Epidermal melanocyte (primary cell): ENCODE results near the gene DACH2.
A peak's percentile ranks its signal among the peaks of the same experiment; 100 is the strongest.
"Not testable (repeated sequence)": the region's sequence is repeated elsewhere in the genome, so short reads cannot be mapped to it uniquely, and the experiment has no call there.

Source experiments
- DNase-seq: peaks from one replicate; pipeline ENCODE4 v3.0.0; 2011; ENCODE audit warnings: low spot score; ENCODE audit not compliant: insufficient read length

The DACH2 gene

DNA sequence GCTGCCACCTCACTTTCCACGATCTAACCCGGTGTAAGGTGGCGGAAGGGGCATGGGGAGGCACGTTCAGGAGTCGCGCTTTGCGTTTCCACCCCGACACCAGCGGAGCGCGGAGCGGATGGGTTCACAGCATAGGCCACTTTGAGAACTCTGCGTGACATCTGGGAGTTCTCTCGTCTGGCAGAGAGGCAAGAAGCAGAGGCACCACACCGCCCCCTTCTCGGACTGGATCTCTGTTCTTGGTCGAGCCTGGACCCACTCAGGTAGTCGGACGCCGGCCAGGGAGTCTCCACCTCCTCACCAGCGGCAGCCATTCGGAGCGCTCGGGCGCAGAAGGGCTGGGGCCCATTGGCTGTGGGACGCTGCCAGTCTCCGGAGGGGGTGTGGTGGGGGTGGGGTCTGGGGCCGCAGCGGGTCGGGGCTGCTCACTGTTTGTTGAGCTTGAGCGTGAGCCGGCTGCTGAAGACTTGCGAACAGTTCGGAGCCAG lies at the start of gene DACH2:
Gene DACH2 (plus strand): TSS at position 428 of the 488 bp plus-strand sequence.
- DNase-seq = peak; percentile 16

GRCh38 chrX:86102341-86102740 lies 45.9 kb upstream of the DACH2 start:
- no peak for DNase-seq

DNA sequence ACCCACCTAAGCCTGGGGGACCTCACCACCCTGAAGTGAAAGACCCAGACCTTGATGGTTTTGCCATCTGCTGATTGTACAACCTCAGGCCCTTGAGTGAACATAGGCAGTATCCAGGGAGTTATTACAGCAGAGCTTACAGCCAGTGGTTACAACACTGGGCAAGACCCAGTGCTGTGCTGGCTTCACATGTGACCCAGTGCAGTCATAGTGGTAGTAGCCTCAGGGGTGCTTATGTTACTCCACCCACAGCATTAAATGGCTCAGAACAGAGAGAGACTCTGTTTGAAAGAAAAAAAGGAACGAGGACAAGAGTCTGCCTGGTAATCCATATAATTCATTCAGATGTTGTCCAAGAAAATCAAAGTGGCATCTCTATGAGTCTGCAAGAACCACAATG lies 45.2 kb upstream of the DACH2 start:
- DNase-seq = peak; percentile 12

GRCh38 chrX:86104526-86104925 lies 43.7 kb upstream of the DACH2 start:
- no peak for DNase-seq

GRCh38 chrX:86121916-86122315 lies 26.3 kb upstream of the DACH2 start:
- DNase-seq = no peak

DNA sequence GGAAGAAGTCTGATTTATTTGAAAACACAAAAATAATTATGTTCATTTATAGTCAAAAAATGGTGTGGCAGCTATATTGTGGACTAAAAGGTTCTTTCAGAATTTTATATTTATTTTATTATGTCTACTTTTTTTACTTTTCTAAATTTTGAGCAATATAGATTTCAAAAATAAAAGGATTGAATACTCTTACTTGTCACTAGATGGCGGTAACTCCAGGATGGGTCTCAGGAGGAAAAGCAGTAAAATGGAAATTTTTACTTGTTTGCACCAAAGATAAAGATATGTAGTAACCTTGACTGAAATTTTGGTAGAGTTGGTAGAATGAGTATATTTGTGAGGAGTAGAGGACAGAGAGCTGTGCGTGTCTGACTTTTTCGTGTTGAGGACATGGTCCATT lies 14.5 kb upstream of the DACH2 start:
- no peak for DNase-seq

- no peak for DNase-seq
These were observed 11.2 kb upstream of the DACH2 start for GRCh38 chrX:86137071-86137470.

DNA sequence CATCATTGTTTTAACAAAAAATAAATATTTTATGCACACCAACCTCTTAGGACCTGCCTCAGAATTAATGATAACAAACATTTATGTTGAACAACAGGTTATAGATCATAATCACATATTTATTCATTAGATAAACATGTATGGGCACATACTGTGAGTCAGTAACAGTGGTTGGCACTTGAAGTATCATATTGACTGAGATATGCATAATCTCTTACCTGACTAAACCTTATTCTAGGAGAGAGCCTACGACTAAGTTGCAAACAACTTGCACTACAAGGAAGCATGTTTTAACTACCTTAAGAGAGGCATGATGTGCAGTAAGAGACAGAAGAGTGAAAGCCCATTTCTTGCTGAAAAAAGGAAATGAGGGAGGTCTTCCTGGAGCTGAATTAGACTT lies 6.5 kb upstream of the DACH2 start:
- DNase-seq = no peak

DNA sequence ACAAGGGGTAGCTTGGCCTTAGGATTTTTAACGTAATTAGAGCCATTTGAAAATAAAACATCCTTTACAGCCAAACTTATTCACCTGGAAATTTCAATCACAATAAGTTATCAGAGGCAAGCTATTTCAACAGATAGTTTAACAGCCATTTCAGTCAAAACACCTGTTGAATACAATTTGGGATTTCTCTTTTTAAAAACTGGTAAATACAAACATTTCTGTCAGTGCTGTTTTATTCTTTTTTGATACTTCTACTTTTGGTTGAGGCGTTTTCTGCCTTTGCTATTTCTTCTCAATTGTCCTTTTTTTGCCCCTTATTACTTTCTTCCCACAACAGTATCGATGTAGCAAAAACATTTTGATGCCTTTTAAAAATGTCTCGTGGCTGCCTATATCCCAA lies 2.1 kb upstream of the DACH2 start:
- no peak for DNase-seq

GRCh38 chrX:86148594-86148993 lies 343 bp downstream of the DACH2 start:
- no peak for DNase-seq

- DNase-seq = no peak
These were observed 868 bp downstream of the DACH2 start for GRCh38 chrX:86149119-86149518.

DNA sequence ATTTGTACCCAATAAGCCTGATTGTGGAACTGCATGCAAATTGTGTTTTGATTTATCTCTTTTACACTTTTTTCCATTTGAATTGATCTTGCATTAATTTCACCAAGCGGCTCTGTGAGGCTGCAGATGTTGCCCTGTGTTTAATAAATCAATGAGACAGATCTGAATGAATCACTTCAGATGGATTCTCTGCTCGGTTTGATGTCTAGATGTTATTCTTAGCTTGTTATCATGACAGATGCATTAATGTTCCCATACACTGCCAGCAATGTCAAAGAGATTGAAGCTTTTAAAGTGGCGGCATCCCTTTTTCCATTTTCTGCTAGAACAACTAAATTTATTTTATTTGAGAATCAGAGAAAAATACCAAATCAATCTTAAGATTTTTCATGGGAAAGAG lies 6.3 kb downstream of the DACH2 start:
- DNase-seq = no peak

DNA sequence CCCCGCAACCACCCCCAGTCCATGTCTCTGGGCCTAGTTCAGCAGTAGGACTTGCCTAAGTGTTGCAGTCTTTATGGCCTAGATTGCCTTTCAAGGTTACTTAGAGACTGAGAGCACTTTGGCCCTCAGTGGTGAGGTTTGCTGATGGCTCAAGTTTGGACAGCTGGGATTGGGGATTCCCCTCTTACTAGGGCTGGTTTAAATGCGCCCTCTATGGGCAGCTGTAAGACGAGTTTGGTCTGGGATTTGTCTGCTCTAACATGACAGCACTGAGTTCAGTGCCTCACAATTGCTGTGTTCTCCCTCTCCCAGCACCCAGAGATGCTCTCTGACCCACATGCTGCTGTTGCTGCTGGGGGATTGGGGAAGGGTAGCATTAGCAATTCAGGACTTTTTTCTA lies 23.1 kb downstream of the DACH2 start:
- no peak for DNase-seq

DNA sequence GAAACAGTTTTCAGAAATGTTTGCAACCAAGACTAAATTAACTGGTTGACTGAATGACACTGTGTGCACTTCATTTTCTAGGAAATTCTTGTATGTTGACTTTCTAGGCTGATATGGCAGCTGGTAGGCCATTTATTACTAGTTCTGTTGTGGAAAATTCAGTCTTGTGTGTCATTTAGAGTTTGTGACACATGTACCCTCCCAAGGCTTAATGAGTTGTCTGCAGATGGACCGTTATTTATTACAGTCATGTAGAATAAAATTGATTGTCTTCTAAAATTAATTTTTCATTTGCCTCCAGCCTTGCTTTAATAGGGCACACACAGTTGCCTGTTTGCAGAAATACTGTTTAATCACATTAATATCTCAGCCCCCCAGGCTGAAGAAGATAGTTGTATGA lies 30.7 kb downstream of the DACH2 start:
- no peak for DNase-seq

DNA sequence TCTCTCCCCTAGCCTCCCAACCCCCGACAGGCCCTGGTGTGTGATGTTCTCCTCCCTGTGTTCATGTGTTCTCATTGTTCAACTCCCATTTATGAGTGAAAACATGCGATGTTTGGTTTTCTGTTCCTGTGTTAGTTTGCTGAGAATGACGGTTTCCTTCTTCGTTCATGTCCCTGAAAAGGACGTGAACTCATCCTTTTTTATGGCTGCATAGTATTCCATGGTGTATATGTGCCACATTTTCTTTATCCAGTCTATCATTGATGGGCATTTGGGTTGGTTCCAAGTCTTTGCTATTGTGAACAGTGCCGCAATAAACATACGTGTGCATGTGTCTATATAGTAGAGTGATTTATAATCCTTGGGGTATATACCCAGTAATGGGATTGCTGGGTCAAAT lies 33.1 kb downstream of the DACH2 start:
- not testable (repeated sequence) for DNase-seq

- DNase-seq = no peak
These were observed 44.6 kb downstream of the DACH2 start for GRCh38 chrX:86192827-86193226.

- DNase-seq = no peak
These were observed 46.5 kb downstream of the DACH2 start for GRCh38 chrX:86194758-86195157.

- no peak for DNase-seq
These were observed 47.1 kb downstream of the DACH2 start for GRCh38 chrX:86195343-86195742.

DNA sequence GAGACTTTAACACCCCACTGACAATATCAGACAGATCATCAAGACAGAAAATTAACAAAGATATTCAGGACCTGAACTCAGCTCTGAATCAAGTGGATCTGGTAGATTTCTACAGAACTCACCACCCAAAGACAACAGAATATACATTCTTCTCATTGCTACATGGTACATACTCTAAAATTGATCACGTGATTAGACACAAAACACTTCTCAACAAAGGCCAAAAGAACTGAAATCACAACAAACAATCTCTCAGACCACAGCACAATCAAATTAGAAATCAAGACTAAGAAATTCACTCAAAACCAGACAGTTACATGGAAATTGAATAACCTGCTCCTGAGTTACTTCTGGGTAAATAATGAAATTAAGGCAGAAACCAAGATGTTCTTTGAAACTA lies 49.6 kb downstream of the DACH2 start:
- no peak for DNase-seq

DNA sequence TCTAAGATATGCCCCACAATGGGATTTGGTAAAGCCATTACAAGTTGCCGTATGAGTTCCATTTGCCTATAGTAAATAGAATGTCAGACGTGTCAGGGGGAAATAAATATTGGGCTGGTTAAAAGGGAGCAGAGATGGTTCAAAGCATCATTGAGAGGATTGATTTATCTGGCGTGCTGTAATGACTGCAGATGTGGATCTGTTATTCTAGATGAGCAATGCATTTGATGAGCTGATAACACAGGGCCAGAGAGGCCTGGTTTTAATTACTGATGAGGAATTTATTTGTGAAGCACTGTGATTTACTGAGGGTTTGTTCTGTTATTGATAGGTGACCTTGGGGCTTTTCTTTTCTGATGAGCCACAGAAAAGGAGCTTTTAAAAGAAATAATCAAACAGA lies 62.5 kb downstream of the DACH2 start:
- DNase-seq = no peak

GRCh38 chrX:86215260-86215659 lies 67.0 kb downstream of the DACH2 start:
- no peak for DNase-seq

GRCh38 chrX:86237482-86237881 lies 89.2 kb downstream of the DACH2 start:
- no peak for DNase-seq

GRCh38 chrX:86241547-86241946 lies 93.3 kb downstream of the DACH2 start:
- DNase-seq = no peak

GRCh38 chrX:86263526-86263925 lies 115.3 kb downstream of the DACH2 start:
- DNase-seq = no peak
